GM12873 (cell line): ENCODE results near the gene PTPRT.

Experiments used
- CTCF ChIP-seq: IDR thresholded peaks from 2 replicates; pipeline ENCODE4 v1.5.1; 2012; ENCODE audit warnings: low read depth, mild to moderate bottlenecking, moderate library complexity, low read length, control low read depth; ENCODE audit not compliant: insufficient read depth; ENCODE audit errors: missing control alignments

Gene PTPRT

GRCh38 chr20:42987376-42988114, 202.2 kb downstream of the PTPRT start:
- no peak for TF ChIP-seq CTCF

GRCh38 chr20:42986143-42986773, 203.4 kb downstream of the PTPRT start:
- TF ChIP-seq CTCF, result no peak

GRCh38 chr20:42985628-42986027, 204.1 kb downstream of the PTPRT start:
- no peak for TF ChIP-seq CTCF

GRCh38 chr20:42982218-42982617, 207.5 kb downstream of the PTPRT start:
- no peak for TF ChIP-seq CTCF

- TF ChIP-seq CTCF, result no peak
These were observed 208.5 kb downstream of the PTPRT start for GRCh38 chr20:42981253-42981652.

GRCh38 chr20:42979720-42980119, 210.0 kb downstream of the PTPRT start:
- no peak for TF ChIP-seq CTCF

GRCh38 chr20:42978184-42978974, 211.3 kb downstream of the PTPRT start:
- no peak for TF ChIP-seq CTCF
